Fibroblast of skin of scalp (primary cell): ENCODE data around the gene PEAK1.

Source experiments
- DNase-seq: peaks from one replicate; pipeline ENCODE4 v3.0.0-alpha.2; 2013

Gene PEAK1

GRCh38 chr15:77087213-77087612 is 332.7 kb downstream of the PEAK1 start:
- no peak for DNase-seq

GRCh38 chr15:77085297-77085696 is 334.6 kb downstream of the PEAK1 start:
- peak; percentile 69 for DNase-seq

- no peak for DNase-seq
Measured at GRCh38 chr15:77084436-77084835, 335.5 kb downstream of the PEAK1 start.

- peak; percentile 42 for DNase-seq
Measured at GRCh38 chr15:77083381-77084160, 336.3 kb downstream of the PEAK1 start.

- DNase-seq, result no peak
Measured at GRCh38 chr15:77081971-77082370, 337.9 kb downstream of the PEAK1 start.

- no peak for DNase-seq
Measured at GRCh38 chr15:77076323-77076915, 343.5 kb downstream of the PEAK1 start.

- DNase-seq, result no peak
Measured at GRCh38 chr15:77075528-77075927, 344.4 kb downstream of the PEAK1 start.

- no peak for DNase-seq
Measured at GRCh38 chr15:77074350-77074749, 345.6 kb downstream of the PEAK1 start.

- no peak for DNase-seq
Measured at GRCh38 chr15:77071305-77072223, 348.3 kb downstream of the PEAK1 start.

GRCh38 chr15:77070495-77071304 is 349.2 kb downstream of the PEAK1 start, which contains the start of gene TSPAN3:
TSS of gene TSPAN3 (minus strand) at chr15:77071109. CDS start at chr15:77070954, 155 bp downstream.
- DNase-seq, result peak; percentile 93

- DNase-seq, result no peak
Measured at GRCh38 chr15:77070180-77070494, 349.8 kb downstream of the PEAK1 start.

GRCh38 chr15:77069521-77070121 is 350.3 kb downstream of the PEAK1 start:
- DNase-seq, result no peak

- DNase-seq, result no peak
Measured at GRCh38 chr15:77068633-77069032, 351.3 kb downstream of the PEAK1 start.

GRCh38 chr15:77067691-77068367 is 352.1 kb downstream of the PEAK1 start:
- DNase-seq, result no peak

- DNase-seq, result peak; percentile 49
Measured at GRCh38 chr15:77066971-77067690, 352.8 kb downstream of the PEAK1 start.

- no peak for DNase-seq
Measured at GRCh38 chr15:77064539-77065308, 355.2 kb downstream of the PEAK1 start.

- DNase-seq, result no peak
Measured at GRCh38 chr15:77064063-77064462, 355.8 kb downstream of the PEAK1 start.

GRCh38 chr15:77063249-77063648 is 356.7 kb downstream of the PEAK1 start:
- no peak for DNase-seq

GRCh38 chr15:77060546-77060945 is 359.4 kb downstream of the PEAK1 start:
- peak; percentile 40 for DNase-seq
